IMR-90 (cell line): ENCODE measurements around the gene TGM4. TPM values are rescaled to one million over a fixed set of nuclear protein-coding genes. Genes with fewer than 3 reads are reported as not detected.

Experiments
- ATAC-seq: fragments of 200-7000 bp; cut with Tn5 transposase; 2 replicates; pipeline ENCODE4 v1.9.1; 2020; ENCODE audit warnings: low read depth, mild to moderate bottlenecking, moderate library complexity
- BruUV-seq: library from RNA; stranded (reverse); fragments of 400-500 nt; replicated peaks from 2 replicates; lab custom pipeline; 2021; lab: Mats Ljungman, UMichigan
- CTCF ChIA-PET: fragments of 300-600 bp; formaldehyde crosslinking; extraction: SDS; loops from one replicate; lab custom pipeline; 2021; ENCODE audit warnings: antibody characterized with exemption; lab: Yijun Ruan, JAX
- POLR2A ChIA-PET: fragments of 300-600 bp; sonication (Branson Sonifier 250); formaldehyde crosslinking; loops from one replicate; lab custom pipeline; 2022; ENCODE audit warnings: antibody characterized with exemption; ENCODE audit not compliant: unreplicated experiment; lab: Charles Lee
- DNase-seq: peaks from one replicate; pipeline ENCODE4 v3.0.0; 2013
- H2AFZ ChIP-seq: replicated peaks from 2 replicates; pipeline ENCODE3; 2013; ENCODE audit warnings: low read length, mild to moderate bottlenecking; ENCODE audit not compliant: poor library complexity
- H2AK5ac ChIP-seq: 2 replicates; pipeline ENCODE4 v1.6.1; 2013; ENCODE audit warnings: low read depth, low read length, inconsistent platforms
- H2AK9ac ChIP-seq: replicated peaks from 2 replicates; pipeline ENCODE3; 2013; ENCODE audit warnings: mild to moderate bottlenecking, low read depth, low read length, moderate library complexity; ENCODE audit not compliant: poor library complexity
- H2BK120ac ChIP-seq: 2 replicates; pipeline ENCODE4 v1.6.1; 2013; ENCODE audit warnings: low read depth, low read length, inconsistent platforms
- H2BK15ac ChIP-seq: 3 replicates; pipeline ENCODE4 v1.6.1; 2013; ENCODE audit warnings: low read depth, low read length, inconsistent platforms
- H2BK20ac ChIP-seq: 2 replicates; pipeline ENCODE4 v1.6.1; 2013; ENCODE audit warnings: low read depth, mild to moderate bottlenecking, inconsistent platforms, low read length, moderate library complexity
- H2BK5ac ChIP-seq: 2 replicates; pipeline ENCODE4 v1.6.1; 2013; ENCODE audit warnings: mild to moderate bottlenecking, low read depth, low read length, inconsistent platforms; ENCODE audit not compliant: poor library complexity, severe bottlenecking
- H3K14ac ChIP-seq: replicated peaks from 2 replicates; pipeline ENCODE4 v1.6.1; 2013; ENCODE audit warnings: low read depth, low read length, inconsistent platforms
- H3K18ac ChIP-seq: 2 replicates; pipeline ENCODE4 v1.6.1; 2013; ENCODE audit warnings: low read depth, low read length, control low read depth
- H3K23ac ChIP-seq: 2 replicates; pipeline ENCODE4 v1.6.1; 2013; ENCODE audit warnings: low read depth, low read length, inconsistent platforms
- H3K27ac ChIP-seq: 2 replicates; pipeline ENCODE4 v1.5.1; 2013; ENCODE audit warnings: mild to moderate bottlenecking, control low read depth, low read length; ENCODE audit not compliant: insufficient read depth
- H3K27me3 ChIP-seq: 2 replicates; pipeline ENCODE4 v1.6.1; 2013; ENCODE audit warnings: low read length; ENCODE audit not compliant: control insufficient read depth, insufficient read depth
- H3K36me3 ChIP-seq: 2 replicates; pipeline ENCODE4 v1.6.1; 2013; ENCODE audit warnings: low read length, mixed read lengths; ENCODE audit not compliant: control insufficient read depth, insufficient read depth
- H3K4ac ChIP-seq: 2 replicates; pipeline ENCODE4 v1.6.1; 2013; ENCODE audit warnings: low read depth, low read length, inconsistent platforms
- H3K4me1 ChIP-seq: 2 replicates; pipeline ENCODE4 v1.6.1; 2013; ENCODE audit warnings: low read length, mixed read lengths; ENCODE audit not compliant: control insufficient read depth, insufficient read depth
- H3K4me2 ChIP-seq: 2 replicates; pipeline ENCODE4 v1.6.1; 2013; ENCODE audit warnings: low read depth, mild to moderate bottlenecking, control low read depth, low read length, moderate library complexity
- H3K4me3 ChIP-seq: 2 replicates; pipeline ENCODE4 v1.5.1; 2013; ENCODE audit warnings: low read depth, mild to moderate bottlenecking, control low read depth, low read length, moderate library complexity; ENCODE audit not compliant: insufficient read depth
- H3K56ac ChIP-seq: 2 replicates; pipeline ENCODE4 v1.6.1; 2013; ENCODE audit warnings: low read length, inconsistent platforms; ENCODE audit not compliant: insufficient read depth; ENCODE audit errors: extremely low read depth
- H3K79me1 ChIP-seq, 2 experiments: 2 replicates each; pipeline ENCODE4 v1.6.1; 2013; ENCODE audit warnings: low read length in 2 of 2, inconsistent platforms in 1 of 2, low read depth in 1 of 2
- H3K9ac ChIP-seq: 2 replicates; pipeline ENCODE4 v1.6.1; 2013; ENCODE audit warnings: low read depth, low read length, control low read depth
- H3K9me1 ChIP-seq: 2 replicates; pipeline ENCODE4 v1.6.1; 2013; ENCODE audit warnings: low read length, inconsistent platforms; ENCODE audit not compliant: insufficient read depth
- H3K9me3 ChIP-seq: 2 replicates; pipeline ENCODE4 v1.6.1; 2013; ENCODE audit warnings: low read length; ENCODE audit not compliant: control insufficient read depth, insufficient read depth
- H4K20me1 ChIP-seq: 2 replicates; pipeline ENCODE4 v1.6.1; 2013; ENCODE audit warnings: low read length, inconsistent platforms; ENCODE audit not compliant: insufficient read depth
- H4K5ac ChIP-seq: 2 replicates; pipeline ENCODE4 v1.6.1; 2013; ENCODE audit warnings: mild to moderate bottlenecking, low read depth, low read length, control low read depth
- H4K8ac ChIP-seq, 2 experiments: 2 replicates each; pipeline ENCODE4 v1.6.1; 2013; ENCODE audit warnings: low read depth in 2 of 2, low read length in 2 of 2, control low read depth in 1 of 2, inconsistent platforms in 1 of 2
- H4K91ac ChIP-seq: 2 replicates; pipeline ENCODE4 v1.6.1; 2013; ENCODE audit warnings: low read depth, low read length, inconsistent platforms; ENCODE audit not compliant: insufficient read depth
- BHLHE40 ChIP-seq: fragments of 150-350 bp; IDR thresholded peaks from 2 replicates; pipeline ENCODE4 v1.6.1; 2016; ENCODE audit warnings: mild to moderate bottlenecking, low read depth, low read length
- CEBPB ChIP-seq: IDR thresholded peaks from 2 replicates; pipeline ENCODE4 v1.6.1; 2012; ENCODE audit warnings: low read depth, low read length, improper control_type of control experiment
- CHD1 ChIP-seq: IDR thresholded peaks from 2 replicates; pipeline ENCODE4 v1.6.1; 2012; ENCODE audit warnings: low read depth, low read length, improper control_type of control experiment
- FOS ChIP-seq: fragments of 150-350 bp; IDR thresholded peaks from 2 replicates; pipeline ENCODE4 v1.6.1; 2016; ENCODE audit warnings: low read depth, low read length
- MAFK ChIP-seq: IDR thresholded peaks from 2 replicates; pipeline ENCODE4 v1.6.1; 2012; ENCODE audit warnings: low read depth, low read length, improper control_type of control experiment
- MAZ ChIP-seq: IDR thresholded peaks from 2 replicates; pipeline ENCODE4 v1.6.1; 2012; ENCODE audit warnings: low read depth, mild to moderate bottlenecking, low read length, improper control_type of control experiment, moderate library complexity, borderline replicate concordance
- MXI1 ChIP-seq: IDR thresholded peaks from 2 replicates; pipeline ENCODE4 v1.6.1; 2012; ENCODE audit warnings: low read depth, mild to moderate bottlenecking, low read length, moderate library complexity, borderline replicate concordance
- RCOR1 ChIP-seq: IDR thresholded peaks from 2 replicates; pipeline ENCODE4 v1.6.1; 2012; ENCODE audit warnings: mild to moderate bottlenecking, low read length, improper control_type of control experiment; ENCODE audit not compliant: insufficient replicate concordance
- SMC3 ChIP-seq: fragments of 150-350 bp; IDR thresholded peaks from 2 replicates; pipeline ENCODE4 v1.6.1; 2016; ENCODE audit warnings: low read depth, mild to moderate bottlenecking, antibody characterized with exemption, low read length, moderate library complexity
- USF2 ChIP-seq: fragments of 150-350 bp; IDR thresholded peaks from 2 replicates; pipeline ENCODE4 v1.6.1; 2017; ENCODE audit warnings: mild to moderate bottlenecking, antibody characterized with exemption, low read length, low read depth
- WGBS, 2 experiments: methylation state at CpG; one replicate each; pipeline versions ENCODE4 v1.1.5 to v1.1.7; 2013; ENCODE audit warnings: missing lambda C conversion rate in 2 of 2; ENCODE audit not compliant: insufficient read length in 1 of 2; ENCODE audit errors: extremely low coverage in 2 of 2; 5-methylcytosine and 5-hydroxymethylcytosine counted together
- dilution Hi-C: fragments of 300-500 bp; cut with HindIII; formaldehyde crosslinking; loops from one replicate; pipeline ENCODE4 v1.14.3; 2018; ENCODE audit warnings: low sequenced_read_pairs; ENCODE audit not compliant: unreplicated experiment
- in situ Hi-C: fragments of 300-500 bp; cut with MboI; formaldehyde crosslinking; loops from 3 replicates; pipeline ENCODE4 v1.14.3; 2019; ENCODE audit warnings: low sequenced_read_pairs, inconsistent platforms, mixed read lengths
- intact Hi-C: fragments of 100-400 bp; cut with micrococcal nuclease; formaldehyde crosslinking; loops from 2 replicates; pipeline ENCODE4 v1.10.0; 2022
- polyA plus RNA-seq, 3 experiments: library from polyadenylated mRNA; depleted of rRNA; stranded (reverse); fragments of >200 nt; gene quantifications; 2 replicates each; pipeline ENCODE4 v1.2.3, GENCODE V29; 2012; ENCODE audit warnings: low replicate concordance in 1 of 3
- total RNA-seq: library from RNA; depleted of rRNA; stranded (reverse); fragments of >200 nt; gene quantifications from 2 replicates; pipeline ENCODE4 v1.2.3, GENCODE V29; 2012

The TGM4 gene
- total and polyA plus RNA-seq, 2 of the 4 experiments (the other 2 are of a cell fraction) = under 0.01 to 0.10 TPM

GRCh38 chr3:44860117-44860516 is 14.3 kb upstream of the TGM4 start:
- Histone ChIP-seq H3K56ac (no peak overlapping the region), H3K23ac (no peak overlapping the region), H4K20me1 (no peaks in the 10 kb centered on the region), H3K4me1 (peaks cover 6% of the 10 kb centered on the region), H2BK20ac (no peak overlapping the region), H3K4me3 (no peak overlapping the region), H3K4ac (no peak overlapping the region), H3K79me1 (peaks cover 17 to 30% of the 10 kb centered on the region in 2 experiments), H2BK15ac (no peak overlapping the region), H2BK5ac (no peak overlapping the region), H3K9me1 (peaks cover 10% of the 10 kb centered on the region), H2BK120ac (no peak overlapping the region), H4K5ac (no peak overlapping the region), H3K9me3 (peaks cover 2% of the 10 kb centered on the region; the same call in 1 of the 2 replicates), H2AK5ac (no peak overlapping the region), H3K18ac (no peak overlapping the region), H2AK9ac (no peak overlapping the region), H3K14ac (no peak overlapping the region), H3K27ac (no peak overlapping the region), H3K4me2 (no peak overlapping the region), H3K36me3 (peaks cover 2% of the 10 kb centered on the region; the same call in 1 of the 2 replicates), H2AFZ (no peak overlapping the region), H3K27me3 (no peaks in the 10 kb centered on the region), H4K91ac (no peak overlapping the region), H3K9ac (no peak overlapping the region), H4K8ac (no peak overlapping the region)
- no peak for TF ChIP-seq RCOR1
- no peak for TF ChIP-seq FOS
- TF ChIP-seq CEBPB = no peak
- no peak for TF ChIP-seq MAZ
- no peak for TF ChIP-seq CHD1
- TF ChIP-seq BHLHE40 = no peak
- TF ChIP-seq MAFK = no peak
- no peak for TF ChIP-seq MXI1
- no peak for TF ChIP-seq USF2
- no peak for TF ChIP-seq SMC3
- intact Hi-C loops (no loop called here), dilution Hi-C loops (no loop called here), in situ Hi-C loops (no loop called here)
- CTCF ChIA-PET = no interaction called here
- no TSS peak for BruUV-seq
- ATAC-seq (no peak), DNase-seq (no peak)
- WGBS, 2 experiments = no CpG with 5 or more reads among the region's 4 CpGs
- POLR2A ChIA-PET = no interaction called here
